GM12878 (cell line): ENCODE measurements around the gene TMEM19. TPM values are rescaled to one million over a fixed set of nuclear protein-coding genes. Genes with fewer than 3 reads are reported as not detected.

Source experiments
- ATAC-seq: fragments of 200-7000 bp; cut with Tn5 transposase; 3 replicates; pipeline ENCODE4 v1.9.1; 2020; ENCODE audit warnings: mild to moderate bottlenecking, moderate library complexity
- BruUV-seq: library from RNA; stranded (reverse); fragments of 400-500 nt; replicated peaks from 2 replicates; lab custom pipeline; 2021; lab: Mats Ljungman, UMichigan
- CTCF ChIA-PET: fragments of 300-600 bp; sonication (Branson Sonifier 250); formaldehyde crosslinking; extraction: SDS; loops from one replicate; lab custom pipeline; 2021; ENCODE audit warnings: inconsistent platforms; lab: Yijun Ruan, JAX
- POLR2A ChIA-PET: fragments of 350-600 bp; formaldehyde crosslinking; extraction: SDS; loops from one replicate; lab custom pipeline; 2021; ENCODE audit warnings: inconsistent platforms; lab: Charles Lee
- RAD21 ChIA-PET: fragments of 300-600 bp; sonication (Branson Sonifier 250); formaldehyde crosslinking; loops from one replicate; lab custom pipeline; 2023; ENCODE audit warnings: antibody characterized with exemption; ENCODE audit not compliant: unreplicated experiment; lab: Charles Lee
- SMC1A ChIA-PET: fragments of 300-600 bp; sonication (Branson Sonifier 250); formaldehyde crosslinking; loops from one replicate; lab custom pipeline; 2023; ENCODE audit not compliant: unreplicated experiment, uncharacterized antibody; lab: Charles Lee
- DNase-seq: peaks from one replicate; pipeline ENCODE4 v3.0.0-alpha.2; 2011; ENCODE audit warnings: low read depth, low spot score
- FAIRE-seq: peaks from 3 replicates; lab custom pipeline; 2011; peaks lifted over from hg19 to GRCh38; lab: Jason Lieb, UNC
- H2AFZ ChIP-seq: 2 replicates; pipeline ENCODE4 v1.6.0; 2011; ENCODE audit warnings: low read depth, low read length, control low read depth; ENCODE audit not compliant: control insufficient read depth
- H3K27ac ChIP-seq: 2 replicates; pipeline ENCODE4 v1.5.1; 2011; ENCODE audit warnings: control low read depth; ENCODE audit not compliant: control insufficient read depth, insufficient read depth
- H3K27me3 ChIP-seq, 2 experiments: replicated peaks in 1 of 2; 2 replicates each; pipeline versions ENCODE4 v1.6.0 to v1.6.1; 2011; ENCODE audit warnings: low read length in 1 of 2; ENCODE audit not compliant: control insufficient read depth in 2 of 2, insufficient read depth in 2 of 2
- H3K36me3 ChIP-seq, 2 experiments: 2 replicates each; pipeline ENCODE4 v1.5.1; 2011; ENCODE audit warnings: low read length in 1 of 2; ENCODE audit not compliant: control insufficient read depth in 2 of 2, insufficient read depth in 2 of 2
- H3K4me1 ChIP-seq: 2 replicates; pipeline ENCODE4 v1.6.1; 2011; ENCODE audit warnings: mild to moderate bottlenecking, low read length, moderate library complexity, mixed read lengths; ENCODE audit not compliant: control insufficient read depth, insufficient read depth
- H3K4me2 ChIP-seq: 2 replicates; pipeline ENCODE4 v1.6.0; 2011; ENCODE audit warnings: control low read depth; ENCODE audit not compliant: control insufficient read depth, insufficient read depth
- H3K4me3 ChIP-seq: fragments of 200-600 bp; sonication (generic); 2 replicates; pipeline ENCODE4 v1.5.1; 2016
- H3K79me2 ChIP-seq: 2 replicates; pipeline ENCODE4 v1.6.0; 2011; ENCODE audit warnings: low read length; ENCODE audit not compliant: control insufficient read depth, insufficient read depth
- H3K9ac ChIP-seq: 2 replicates; pipeline ENCODE4 v1.8.0; 2011; ENCODE audit warnings: low read length, control low read depth, mixed read lengths; ENCODE audit not compliant: control insufficient read depth, insufficient read depth
- H3K9me3 ChIP-seq: replicated peaks from 3 replicates; pipeline ENCODE4 v1.5.1; 2011; ENCODE audit warnings: mild to moderate bottlenecking, low read length; ENCODE audit not compliant: control insufficient read depth, insufficient read depth
- H4K20me1 ChIP-seq: 2 replicates; pipeline ENCODE4 v1.6.0; 2011; ENCODE audit not compliant: control insufficient read depth, insufficient read depth
- BMI1 ChIP-seq: fragments of 450-650 bp; IDR thresholded peaks from 2 replicates; pipeline ENCODE4 v1.6.1; 2016; ENCODE audit warnings: mild to moderate bottlenecking, moderate library complexity, borderline replicate concordance
- CBX3 ChIP-seq: fragments of 200-600 bp; sonication (generic); IDR thresholded peaks from 2 replicates; pipeline ENCODE4 v1.6.1; 2016; ENCODE audit warnings: low read depth, borderline replicate concordance
- CTCF ChIP-seq, 3 experiments: IDR thresholded peaks in 2 of 3; conservative IDR thresholded peaks in 1 of 3; 2 replicates each; pipeline ENCODE4 v1.5.1; 2011; ENCODE audit warnings: low read depth in 3 of 3, low read length in 3 of 3, mild to moderate bottlenecking in 3 of 3, control low read depth in 2 of 3, moderate library complexity in 2 of 3, inconsistent platforms in 1 of 3, mixed read lengths in 1 of 3; ENCODE audit not compliant: control insufficient read depth in 2 of 3, insufficient read depth in 1 of 3; ENCODE audit errors: extremely low read depth in 1 of 3
- IRF4 ChIP-seq: IDR thresholded peaks from 2 replicates; pipeline ENCODE4 v1.6.1; 2011; ENCODE audit warnings: low read depth, low read length
- MAX ChIP-seq: IDR thresholded peaks from 2 replicates; pipeline ENCODE4 v1.6.1; 2012; ENCODE audit warnings: low read depth, low read length, improper control_type of control experiment
- MTA2 ChIP-seq: fragments of 450-650 bp; IDR thresholded peaks from 2 replicates; pipeline ENCODE4 v1.6.1; 2016; ENCODE audit warnings: low read depth, mild to moderate bottlenecking, moderate library complexity
- NFYA ChIP-seq: IDR thresholded peaks from 2 replicates; pipeline ENCODE4 v1.6.1; 2011; ENCODE audit warnings: low read depth, mild to moderate bottlenecking, low read length, improper control_type of control experiment, borderline replicate concordance
- NR2C1 ChIP-seq: fragments of 450-650 bp; IDR thresholded peaks from 2 replicates; pipeline ENCODE4 v1.6.1; 2017; ENCODE audit warnings: antibody characterized with exemption, mild to moderate bottlenecking, moderate library complexity
- POLR2A ChIP-seq: IDR thresholded peaks from 2 replicates; pipeline ENCODE4 v1.6.1; 2011; ENCODE audit warnings: low read depth, mild to moderate bottlenecking, low read length
- ZBTB33 ChIP-seq: fragments of 450-650 bp; IDR thresholded peaks from 2 replicates; pipeline ENCODE4 v1.6.1; 2017; ENCODE audit warnings: mild to moderate bottlenecking
- ZBTB40 ChIP-seq: fragments of 450-650 bp; IDR thresholded peaks from 2 replicates; pipeline ENCODE4 v1.6.1; 2016; ENCODE audit warnings: mild to moderate bottlenecking, moderate library complexity, borderline replicate concordance
- ZNF687 ChIP-seq: fragments of 450-650 bp; IDR thresholded peaks from 2 replicates; pipeline ENCODE4 v1.6.1; 2017; ENCODE audit warnings: mild to moderate bottlenecking, moderate library complexity
- WGBS: methylation state at CpG from one replicate; pipeline ENCODE4 v1.1.6; 2016; ENCODE audit warnings: low lambda C conversion rate; ENCODE audit not compliant: insufficient replicate concordance, insufficient coverage; ENCODE audit errors: missing lambda C conversion rate; 5-methylcytosine and 5-hydroxymethylcytosine counted together
- in situ Hi-C: fragments of 300-500 bp; cut with MboI; formaldehyde crosslinking; loops from 9 replicates; pipeline ENCODE4 v1.14.3; 2018; ENCODE audit warnings: mixed read lengths
- intact Hi-C: fragments of 100-400 bp; cut with micrococcal nuclease; formaldehyde crosslinking; loops from one replicate; pipeline ENCODE4 v1.14.2; 2022; ENCODE audit not compliant: unreplicated experiment
- polyA plus RNA-seq, 11 experiments: library from polyadenylated mRNA; depleted of rRNA in 4 of 11; unstranded in 6 of 11; stranded (reverse) in 5 of 11; fragments of >200 nt; fragmentation: Nextera tagmentation in 4 of 11; fragmentation: Illumina TruSeq in 1 of 11; extraction: Ambion mirVana in 4 of 11; extraction: Trizol in 1 of 11; gene quantifications; 1 replicate in 1 of 11; 2 replicates in 10 of 11; pipeline versions ENCODE4 v1.2.1 to v1.2.3, GENCODE V29; 2011 to 2016; ENCODE audit warnings: inconsistent platforms in 2 of 11, missing spikeins in 2 of 11, low read depth in 1 of 11
- total RNA-seq, 4 experiments: library from RNA; depleted of rRNA in 3 of 4; stranded (reverse); fragments of >200 nt in 3 of 4; fragmentation: Illumina TruSeq in 1 of 4; extraction: Trizol in 1 of 4; gene quantifications; 2 replicates each; pipeline versions ENCODE4 v1.2.1 to v1.2.3, GENCODE V29; 2013 to 2021

TMEM19 gene
- total and polyA plus RNA-seq, 10 of the 15 experiments (the other 5 are each of a cell fraction or from before 2014, with no cell fraction given): 26.7 to 54.9 (median 39.3) TPM

- Histone ChIP-seq H3K9me3 (no peaks in the 10 kb centered on the region), H3K4me2 (no peak overlapping the region), H4K20me1 (no peaks in the 10 kb centered on the region), H2AFZ (no peak overlapping the region), H3K36me3 (no peaks in the 10 kb centered on the region), H3K9ac (no peak overlapping the region), H3K4me3 (no peak overlapping the region), H3K27me3 (no peaks in the 10 kb centered on the region), H3K79me2 (no peaks in the 10 kb centered on the region), H3K4me1 (no peaks in the 10 kb centered on the region), H3K27ac (no peak overlapping the region)
- in situ Hi-C loops: loop anchor here (25.0 kb wide), 1 partner anchor 988 kb away; no protein-coding TSS in a partner anchor
- intact Hi-C loops: no loop called here
- POLR2A ChIA-PET: interaction anchor here (0.6 kb wide), 1 partner anchor 468 kb away, joined by 3 read pairs; no protein-coding TSS in a partner anchor
- DNase-seq: no peak
- no peak for FAIRE-seq
- CTCF ChIA-PET: interaction anchor here (1.5 kb wide), 1 partner anchor 9 kb away, joined by 4 read pairs; no protein-coding TSS in a partner anchor
- ATAC-seq: no peak
- no TSS peak for BruUV-seq
- RAD21 ChIA-PET: no interaction called here
- SMC1A ChIA-PET: interaction anchor here (1.2 kb wide), 1 partner anchor 38 kb away, joined by 5 read pairs; the partner anchor contains the start of gene TMEM19
- WGBS: 81% methylated on average over 3 of the region's 3 CpGs
- TF ChIP-seq ZNF687: no peak
- TF ChIP-seq MTA2: no peak
- no peak for TF ChIP-seq IRF4
- TF ChIP-seq NFYA: no peak
- no peak for TF ChIP-seq ZBTB33
- no peak for TF ChIP-seq BMI1
- no peak for TF ChIP-seq CBX3
- no peak for TF ChIP-seq CTCF (IDR thresholded peaks at IDR 0.05 in 2 of 3, conservative IDR thresholded peaks at IDR 0.05 in 1 of 3; ENCODE audit: control insufficient read depth in 2 of 3, extremely low read depth in 1 of 3, insufficient read depth in 1 of 3, low read depth in 3 of 3, low read length in 3 of 3)
- no peak for TF ChIP-seq NR2C1
- no peak for TF ChIP-seq POLR2A
- no peak for TF ChIP-seq MAX
- TF ChIP-seq ZBTB40: no peak
Observed at GRCh38 chr12:71725011-71725410, 39.1 kb downstream of the TMEM19 start.
